ENCODE measurements around the gene DGCR8.
"Not testable (repeated sequence)": the region's sequence is repeated elsewhere in the genome, so short reads cannot be mapped to it uniquely, and the experiment has no call there.

DGCR8 gene

DNA sequence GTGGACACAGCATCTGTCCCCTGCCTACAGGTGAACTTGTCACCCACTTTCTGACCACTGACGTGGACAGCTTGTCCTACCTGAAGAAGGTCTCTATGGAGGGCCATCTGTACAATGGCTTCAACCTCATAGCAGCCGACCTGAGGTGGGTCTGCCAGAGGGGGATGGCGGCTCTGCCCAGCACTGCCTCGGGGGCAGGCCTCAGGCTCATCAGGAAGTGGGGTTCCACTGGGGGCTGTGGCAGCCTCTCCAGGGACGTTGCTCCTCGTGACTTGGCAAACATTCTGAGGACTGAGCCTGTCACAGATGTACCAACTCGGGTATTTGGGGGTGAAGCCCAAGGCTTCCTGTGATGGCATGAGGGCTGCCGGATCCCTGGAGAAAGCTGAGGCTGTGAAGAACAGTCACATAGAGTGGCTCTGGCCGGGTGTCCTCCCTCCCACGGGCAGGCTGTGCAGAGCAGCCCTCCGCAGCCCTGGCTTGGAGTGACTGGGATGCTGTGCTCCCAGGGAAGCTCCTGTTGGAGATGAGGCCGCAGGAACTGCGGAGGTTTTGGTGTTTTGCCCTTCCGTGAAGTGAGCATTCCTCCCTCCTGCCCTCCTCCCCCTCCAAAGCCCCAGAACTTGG is 26.5 kb upstream of the DGCR8 start:
- no peak for DNase-seq

DNA sequence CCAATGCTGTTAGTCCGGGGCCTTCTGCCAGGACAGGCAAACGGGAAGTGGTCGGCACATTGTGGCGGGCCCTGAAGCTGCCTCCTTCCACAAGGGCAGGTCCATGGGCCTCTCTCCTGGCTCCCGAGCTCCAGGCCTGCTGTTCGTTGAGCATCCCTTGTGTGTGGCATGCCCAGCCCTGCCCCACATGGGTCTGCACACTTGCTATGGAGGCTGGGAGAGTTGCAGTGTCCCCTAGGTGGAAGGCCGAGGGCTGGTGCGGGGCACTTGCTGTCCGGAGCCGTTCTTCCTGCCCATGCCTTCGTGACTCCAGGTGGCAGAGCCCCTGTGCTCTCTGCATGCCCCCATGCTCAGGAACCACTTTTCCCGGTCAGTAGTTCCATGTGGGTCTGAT is 26.0 kb upstream of the DGCR8 start:
- no peak for DNase-seq

DNA sequence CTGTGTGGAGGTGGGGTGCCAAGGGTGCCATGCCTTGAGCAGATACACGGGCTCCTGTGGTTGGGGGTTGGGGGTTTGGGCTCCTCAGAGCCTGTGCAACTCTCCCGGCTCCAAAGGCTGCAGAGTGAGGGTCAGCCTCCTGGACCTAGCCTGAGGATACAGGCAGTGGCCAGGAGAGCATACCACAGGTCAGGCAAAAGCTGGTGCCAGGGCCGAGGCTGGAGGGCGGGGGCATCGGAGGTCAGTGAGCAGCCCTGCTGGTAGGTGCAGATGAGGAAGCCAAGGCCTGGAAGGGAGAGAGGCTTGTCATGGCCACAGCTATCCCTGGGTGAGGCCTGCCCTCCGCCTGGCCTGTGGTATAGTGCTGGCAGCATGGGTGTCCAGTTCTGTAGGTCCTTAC is 25.6 kb upstream of the DGCR8 start:
- DNase-seq = no peak

DNA sequence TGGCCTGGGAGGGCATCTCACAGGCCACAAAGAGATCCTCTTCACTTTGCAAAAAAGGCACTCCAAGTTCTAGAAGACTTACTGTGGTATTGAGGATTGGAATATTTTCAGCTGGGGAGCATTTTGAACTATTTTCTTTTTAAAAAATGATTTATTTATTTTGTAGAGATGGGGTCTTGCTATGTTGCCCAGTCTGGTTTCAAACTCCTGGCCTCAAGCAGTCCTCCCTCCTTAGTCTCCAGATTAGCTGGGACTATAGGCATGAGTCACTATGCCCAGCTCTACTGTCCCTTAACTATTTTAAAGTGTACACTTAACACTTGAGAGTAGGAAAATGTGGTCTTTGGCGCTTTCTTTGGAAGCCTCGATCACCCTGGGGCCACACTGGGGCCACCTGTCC is 24.9 kb upstream of the DGCR8 start:
- DNase-seq = no peak

DNA sequence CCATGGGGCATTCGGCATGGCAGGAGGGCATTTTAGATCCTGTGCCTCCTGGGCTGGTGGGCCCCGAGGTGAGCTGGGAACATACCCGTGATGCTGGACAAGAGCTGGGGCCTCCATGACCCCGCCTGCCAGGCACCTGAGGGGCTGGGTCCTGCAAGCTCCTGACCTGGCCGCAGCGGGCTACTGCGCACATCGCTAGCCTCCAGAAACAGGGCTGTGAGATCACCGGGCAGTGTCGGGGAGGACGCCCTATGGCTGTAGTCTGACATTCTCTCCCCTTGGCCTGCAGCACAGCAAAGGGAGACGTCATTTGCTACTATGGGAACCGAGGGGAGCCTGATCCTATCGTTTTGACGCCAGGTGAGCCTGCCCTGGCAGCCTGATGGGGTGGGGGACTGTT is 24.4 kb upstream of the DGCR8 start:
- no peak for DNase-seq

DNA sequence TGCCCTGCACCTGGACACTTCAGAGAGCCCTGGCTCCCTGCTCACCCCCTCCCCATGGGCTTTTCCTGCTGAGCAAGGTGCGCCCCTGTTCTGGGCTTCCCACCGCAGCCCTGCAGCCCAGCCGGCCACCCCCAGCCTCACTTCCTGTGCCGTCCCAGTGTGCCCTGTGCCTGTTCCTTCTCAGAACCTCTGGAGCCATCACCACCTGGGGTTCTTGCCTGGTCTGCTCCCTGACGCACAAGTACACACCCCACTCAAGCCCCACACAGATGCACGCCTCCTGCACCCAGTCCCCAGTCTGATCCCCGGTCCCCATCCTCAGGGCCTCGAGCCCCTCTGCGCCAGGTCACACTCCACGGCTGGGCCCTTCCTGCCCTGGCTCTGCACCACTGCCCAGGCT is 23.9 kb upstream of the DGCR8 start:
- no peak for DNase-seq

DNA sequence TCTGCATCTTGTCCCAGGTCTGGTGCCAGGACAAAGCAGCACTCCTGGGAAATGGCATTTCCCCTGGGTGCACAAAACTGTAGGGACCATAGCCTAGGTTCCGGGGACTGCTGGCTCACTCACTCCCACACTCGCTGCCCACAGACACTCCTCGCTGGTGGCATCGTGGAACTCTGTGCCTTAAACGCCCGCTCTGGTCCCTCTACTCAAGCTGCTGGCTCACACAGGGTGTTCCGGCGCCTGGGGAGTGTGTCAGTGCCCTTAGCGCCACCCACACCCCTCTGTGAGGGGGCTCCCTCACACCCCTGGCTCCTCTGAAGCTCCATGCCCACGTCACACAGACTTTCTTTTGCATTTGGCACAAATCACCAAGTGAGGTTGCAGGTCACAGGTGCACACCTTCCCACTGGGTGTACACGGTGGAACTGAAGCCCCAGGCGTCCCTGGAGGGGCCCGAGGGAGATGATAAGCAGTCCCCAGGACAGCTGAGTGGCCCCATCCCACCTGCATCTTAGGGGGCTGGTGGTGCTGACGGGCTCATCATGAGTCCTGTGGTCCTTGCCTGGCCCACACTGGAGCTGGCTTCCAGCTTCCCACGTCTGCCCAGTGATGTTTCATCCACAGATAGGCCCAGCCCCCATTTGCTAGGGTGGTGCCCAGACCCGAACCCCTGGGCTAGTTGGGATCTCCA is 23.2 kb upstream of the DGCR8 start:
- DNase-seq = no peak

DNA sequence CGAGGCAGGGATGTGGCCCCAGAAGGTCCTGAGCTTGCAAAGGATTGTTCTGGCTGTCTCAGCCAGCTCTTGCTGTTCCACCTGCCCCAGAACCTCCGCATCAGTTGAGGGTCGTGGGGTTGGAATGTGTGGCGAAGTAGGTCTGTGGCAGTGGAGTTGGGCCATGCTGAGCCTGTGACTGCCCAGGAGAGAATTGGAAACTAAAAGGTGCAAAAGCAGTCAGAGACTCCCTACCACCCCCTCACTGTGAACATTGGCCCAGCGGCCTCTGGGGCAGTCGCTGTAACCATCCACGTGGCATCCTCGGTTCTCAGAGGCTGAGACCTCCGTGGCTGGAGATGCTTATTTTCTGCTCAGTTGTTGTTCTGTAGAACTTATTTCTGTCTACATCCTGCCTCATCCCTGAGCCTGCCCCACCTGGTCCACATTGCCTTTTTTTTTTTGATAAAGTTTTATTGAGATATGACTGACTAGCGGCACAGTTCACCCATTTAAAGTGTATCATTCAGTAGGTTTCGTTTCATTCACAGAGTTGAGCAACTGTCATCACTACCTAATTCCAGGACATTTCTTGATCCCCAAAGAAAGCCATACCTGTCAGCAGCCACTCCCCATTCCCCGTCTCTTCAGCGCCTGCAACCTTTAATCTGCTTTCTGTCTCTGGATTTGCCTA is 22.3 kb upstream of the DGCR8 start:
- no peak for DNase-seq

DNA sequence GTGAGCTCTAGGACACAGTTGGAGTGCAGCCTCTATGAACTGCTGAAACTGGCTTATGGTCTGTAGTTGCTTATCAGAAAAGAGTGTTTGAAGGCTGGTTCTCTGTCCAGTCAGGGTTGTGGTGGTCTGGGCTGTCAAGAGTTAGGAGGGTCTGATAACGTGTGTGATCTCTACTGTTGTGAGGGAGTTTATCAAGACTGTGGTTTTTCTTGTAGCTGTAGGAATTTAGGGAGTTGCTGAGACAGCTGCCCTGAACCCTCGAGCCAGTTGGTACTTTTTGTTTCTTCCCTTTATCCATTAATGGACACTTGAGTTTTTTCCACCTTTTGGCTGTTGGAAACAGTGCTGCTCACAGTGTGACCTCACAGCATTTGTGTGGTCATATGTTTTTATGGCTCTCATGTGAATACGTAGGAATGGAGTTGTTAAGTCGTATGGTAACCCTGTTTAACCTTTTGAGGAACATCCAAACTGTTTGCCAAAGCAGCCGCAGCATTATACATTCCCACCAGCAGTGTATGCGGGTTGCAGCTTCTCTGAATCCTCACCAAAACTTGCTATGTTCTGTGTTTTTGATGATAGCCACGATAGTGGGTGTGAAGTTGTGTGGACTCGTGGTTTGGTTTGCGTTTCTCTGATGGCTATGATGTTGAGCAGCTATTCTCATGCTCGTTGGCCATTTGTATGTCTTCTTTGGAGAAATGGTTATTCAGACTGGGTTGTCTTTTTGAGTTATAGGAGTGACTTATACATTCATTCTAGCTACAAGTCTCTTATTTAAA is 20.9 kb upstream of the DGCR8 start:
- no peak for DNase-seq

DNA sequence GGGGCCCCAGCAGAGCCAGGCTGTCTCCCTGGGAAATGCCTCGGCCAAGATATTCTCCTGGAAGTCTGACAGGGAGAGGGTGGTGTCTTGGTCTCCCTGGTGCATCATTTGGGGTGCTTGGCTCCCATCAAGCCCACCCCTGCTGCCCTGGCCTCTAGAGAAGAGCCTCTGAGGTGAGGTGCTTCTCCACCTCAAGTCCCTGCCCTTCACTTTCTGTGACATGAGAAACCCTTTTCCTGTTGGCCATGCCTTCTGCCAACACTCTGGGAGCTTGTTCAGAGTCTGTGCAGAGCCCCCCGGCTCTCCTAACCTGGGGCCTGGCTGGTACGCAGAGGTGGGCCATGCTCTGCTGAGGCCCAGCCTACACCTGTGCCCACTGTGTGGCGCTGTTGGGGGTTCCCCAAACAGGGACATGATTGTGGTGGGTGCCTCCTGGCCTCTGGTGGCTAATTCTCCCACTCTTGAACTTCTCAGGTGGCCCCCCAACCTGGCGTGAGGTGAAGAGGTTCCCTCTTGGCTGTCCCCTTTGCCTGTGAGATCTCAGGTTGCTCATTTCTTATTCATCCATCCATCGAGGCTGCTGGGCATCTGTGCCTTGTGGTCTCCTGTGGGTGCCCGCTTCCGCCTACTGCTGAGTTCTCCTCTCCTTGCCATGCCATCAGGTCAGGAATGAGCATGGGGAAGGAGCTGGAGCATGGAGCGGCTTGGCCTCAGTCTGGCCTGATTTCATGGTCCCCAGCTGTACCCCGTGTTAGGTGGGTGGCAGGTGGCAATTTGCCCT is 19.2 kb upstream of the DGCR8 start:
- DNase-seq = peak; percentile 8

DNA sequence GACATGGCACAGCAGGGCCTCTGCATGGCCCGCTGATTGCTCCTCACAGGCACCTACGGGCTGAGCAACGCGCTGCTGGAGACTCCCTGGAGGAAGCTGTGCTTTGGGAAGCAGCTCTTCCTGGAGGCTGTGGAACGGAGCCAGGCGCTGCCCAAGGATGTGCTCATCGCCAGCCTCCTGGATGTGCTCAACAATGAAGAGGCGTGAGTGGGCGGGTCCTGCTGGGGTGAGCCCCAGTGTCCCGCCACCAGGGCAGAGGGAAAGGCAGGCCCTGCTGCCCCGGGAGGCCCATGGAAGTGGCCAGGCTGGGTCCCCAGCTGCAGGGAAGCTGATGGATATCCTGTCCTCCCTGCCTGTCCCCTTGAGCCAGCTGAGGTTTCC is 18.6 kb upstream of the DGCR8 start:
- no peak for DNase-seq

DNA sequence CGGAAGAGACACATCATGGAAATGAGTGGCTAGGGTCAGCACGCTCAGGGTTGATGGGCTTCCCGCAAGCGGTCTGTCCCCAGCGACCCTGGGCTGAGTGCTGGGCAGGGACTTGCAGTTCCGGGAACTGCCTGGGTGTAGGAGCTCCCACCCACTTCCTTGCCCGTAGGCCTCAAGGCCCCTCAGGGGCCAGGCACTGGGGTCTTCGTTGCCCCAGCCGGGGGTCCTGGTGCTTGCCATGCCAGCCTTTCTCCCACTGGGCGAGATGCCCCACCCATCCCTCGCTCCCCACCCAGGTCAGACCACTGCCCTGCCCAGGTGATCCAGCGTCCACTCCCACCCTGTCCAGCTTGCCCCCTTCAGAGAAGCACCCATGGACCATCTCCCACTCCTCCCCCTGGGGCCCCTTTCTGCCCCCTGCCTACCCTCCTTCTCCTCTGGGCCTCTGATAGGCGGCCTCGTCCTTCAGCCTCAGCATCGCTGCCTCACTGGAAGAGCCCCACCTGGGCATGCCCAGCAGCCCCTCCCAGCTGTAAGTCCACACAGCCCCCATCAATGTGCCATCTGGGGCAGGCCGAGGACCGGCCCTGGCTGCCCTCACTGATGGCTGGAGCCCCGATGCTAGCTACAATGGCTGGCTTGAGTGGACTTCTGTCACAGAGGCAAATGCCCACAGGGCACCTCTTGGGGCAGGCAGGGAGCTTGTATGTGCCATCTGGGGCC is 17.8 kb upstream of the DGCR8 start:
- no peak for DNase-seq

DNA sequence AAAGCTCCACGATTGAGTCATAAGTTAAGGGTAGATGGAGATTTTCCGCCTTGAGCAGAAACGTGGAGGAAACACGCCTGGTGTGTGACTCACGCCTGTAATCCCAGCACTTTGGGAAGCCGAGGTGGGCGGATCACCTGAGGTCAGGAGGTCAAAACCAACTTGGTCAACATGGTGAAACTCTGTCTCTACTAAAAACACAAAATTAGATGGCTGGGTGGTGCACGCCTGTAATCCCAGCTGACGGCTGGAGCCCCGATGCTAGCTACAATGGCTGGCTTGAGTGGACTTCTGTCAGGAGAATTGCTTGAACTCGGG is 17.3 kb upstream of the DGCR8 start:
- no peak for DNase-seq

DNA sequence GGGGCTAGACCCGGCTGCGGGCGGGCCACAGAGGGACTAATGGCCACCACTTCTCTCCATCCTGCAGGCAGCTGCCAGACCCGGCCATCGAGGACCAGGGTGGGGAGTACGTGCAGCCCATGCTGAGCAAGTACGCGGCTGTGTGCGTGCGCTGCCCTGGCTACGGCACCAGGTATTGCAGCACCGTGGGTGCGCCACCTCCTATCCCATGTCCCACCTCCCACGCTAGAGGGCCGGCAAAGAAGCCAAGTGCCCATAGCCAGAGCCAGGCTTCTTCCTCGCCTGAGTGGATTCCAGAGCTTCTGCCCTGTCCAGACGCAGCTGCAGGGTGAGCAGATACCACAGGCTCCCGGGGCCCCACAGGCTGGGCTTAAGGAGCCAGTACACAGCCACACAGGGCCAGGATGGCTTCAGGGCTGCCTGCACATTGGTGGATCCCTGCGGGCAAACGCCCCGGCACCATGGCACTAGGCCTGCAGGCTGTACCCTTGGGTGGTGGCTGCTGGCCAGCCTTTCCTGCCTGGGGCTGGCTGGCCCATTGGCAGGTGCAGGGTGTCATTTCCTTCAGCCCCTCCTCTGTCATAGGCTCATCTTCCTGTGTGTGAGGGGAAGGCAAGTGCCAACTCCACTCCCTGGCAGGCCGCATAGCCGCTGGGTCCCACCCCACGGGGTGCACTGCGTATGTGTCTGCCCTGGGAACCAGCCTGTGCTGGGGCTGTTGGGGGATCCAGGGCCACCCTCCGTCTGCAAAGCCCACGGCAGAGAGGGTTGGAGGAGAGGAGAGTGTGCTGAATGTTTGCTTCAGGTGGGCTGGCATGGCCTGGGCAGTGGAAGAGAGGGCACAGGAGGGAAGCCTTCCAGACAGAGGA is 16.5 kb upstream of the DGCR8 start:
- DNase-seq = no peak

DNA sequence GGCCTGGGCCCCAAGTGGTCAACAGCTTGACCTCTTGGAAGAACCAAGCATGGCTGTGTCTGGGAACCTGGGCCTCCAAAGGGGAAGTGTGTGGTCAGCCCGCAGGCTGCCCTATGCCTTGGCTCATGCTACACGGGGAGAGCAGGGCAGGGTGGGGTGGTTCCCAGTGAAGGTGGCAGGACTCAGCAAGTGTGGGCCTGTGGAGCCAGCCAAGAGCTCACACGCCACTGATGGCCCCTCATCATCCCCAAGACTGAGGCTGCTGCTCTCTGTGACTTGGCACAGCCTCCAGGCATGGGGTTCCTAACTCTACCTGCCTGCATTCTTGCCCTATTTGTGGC is 15.9 kb upstream of the DGCR8 start:
- DNase-seq = no peak

DNA sequence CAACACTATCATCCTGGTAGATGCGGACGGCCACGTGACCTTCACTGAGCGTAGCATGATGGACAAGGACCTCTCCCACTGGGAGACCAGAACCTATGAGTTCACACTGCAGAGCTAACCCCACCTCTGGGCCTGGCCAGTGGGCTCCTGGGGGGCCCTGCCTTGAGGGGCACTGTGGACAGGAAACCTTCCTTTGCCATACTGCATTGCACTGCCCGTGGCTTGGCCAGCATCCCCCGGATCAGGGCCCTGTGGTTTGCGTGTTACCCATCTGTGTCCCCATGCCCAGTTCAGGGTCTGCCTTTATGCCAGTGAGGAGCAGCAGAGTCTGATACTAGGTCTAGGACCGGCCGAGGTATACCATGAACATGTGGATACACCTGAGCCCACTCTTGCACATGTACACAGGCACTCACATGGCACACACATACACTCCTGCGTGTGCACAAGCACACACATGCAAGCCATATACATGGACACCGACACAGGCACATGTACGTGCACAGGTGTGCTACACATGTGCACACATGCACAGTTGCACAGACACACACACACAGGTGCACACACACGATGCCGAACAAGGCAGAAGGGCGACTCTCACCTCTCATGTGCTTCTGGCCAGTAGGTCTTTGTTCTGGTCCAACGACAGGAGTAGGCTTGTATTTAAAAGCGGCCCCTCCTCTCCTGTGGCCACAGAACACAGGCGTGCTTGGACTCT is 15.3 kb upstream of the DGCR8 start:
- DNase-seq = no peak

DNA sequence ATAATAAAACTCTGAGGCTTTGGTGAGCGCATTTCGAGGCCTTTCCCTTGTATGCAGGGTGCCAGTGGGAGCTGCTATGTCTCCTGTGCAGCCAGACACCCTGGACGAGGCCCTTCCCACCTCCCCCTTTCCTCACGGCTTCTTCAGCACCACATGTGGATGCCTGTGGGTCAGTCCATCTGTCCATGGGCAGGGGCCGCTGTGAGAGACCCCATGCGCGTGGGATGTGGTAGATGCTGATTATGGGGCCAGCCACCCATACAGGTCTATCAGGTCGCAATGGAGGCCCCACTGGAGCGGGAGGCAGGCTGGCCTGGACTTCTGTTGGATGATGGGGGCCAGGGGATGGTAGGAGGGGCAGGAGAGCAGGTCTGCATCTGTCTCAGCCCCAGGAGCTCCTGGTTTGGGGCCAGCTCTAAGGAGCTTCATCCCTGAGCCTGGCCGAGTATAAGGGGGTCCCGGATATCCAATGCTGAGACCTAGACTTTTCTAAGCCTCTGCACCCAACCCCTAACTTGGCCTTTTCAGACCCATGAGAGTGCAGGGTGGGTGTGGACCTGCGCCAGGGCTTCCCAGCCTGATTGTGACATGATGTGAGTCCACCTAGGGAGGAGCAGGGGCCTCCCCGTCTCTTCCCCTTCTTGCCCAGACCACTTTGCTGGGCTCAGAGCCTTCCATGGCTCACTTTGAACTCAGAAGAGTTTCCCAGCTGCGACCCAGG is 14.0 kb upstream of the DGCR8 start:
- DNase-seq = no peak

DNA sequence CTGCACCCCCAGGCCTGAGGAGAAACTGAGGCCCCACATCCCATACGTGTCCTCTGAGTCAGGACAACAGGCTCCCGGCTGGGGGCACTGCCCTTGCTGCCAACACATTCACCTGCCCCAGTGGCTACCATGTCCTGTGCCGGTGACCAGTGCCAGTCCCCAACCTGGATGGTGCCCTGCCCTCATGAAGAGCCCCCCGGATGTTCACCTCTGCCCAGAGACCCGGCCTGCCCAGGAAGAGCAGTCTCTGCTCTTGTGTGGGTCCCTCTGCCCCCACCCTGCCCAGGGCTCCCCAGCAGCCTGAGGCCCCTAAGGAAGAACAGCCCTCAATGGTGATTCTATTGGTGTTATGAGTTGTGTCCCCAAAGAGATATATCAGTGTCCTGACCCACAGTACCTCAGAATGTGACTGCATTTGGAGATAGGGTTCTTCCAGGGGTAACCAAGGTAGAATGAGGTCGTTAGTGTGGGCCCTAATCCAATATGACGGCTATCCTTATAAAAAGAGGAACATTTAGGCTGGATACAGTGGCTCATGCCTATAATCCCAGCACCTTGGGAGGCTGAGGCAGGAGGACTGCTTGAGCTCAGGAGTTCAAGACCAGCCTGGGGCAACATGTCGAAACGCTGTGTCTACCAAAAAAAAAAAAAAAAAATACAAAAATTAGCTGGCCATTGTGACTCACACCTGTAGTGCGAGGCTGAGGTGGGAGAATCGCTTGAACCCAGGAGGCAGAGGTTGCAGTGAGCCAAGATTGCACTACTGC is 13.2 kb upstream of the DGCR8 start:
- no peak for DNase-seq

DNA sequence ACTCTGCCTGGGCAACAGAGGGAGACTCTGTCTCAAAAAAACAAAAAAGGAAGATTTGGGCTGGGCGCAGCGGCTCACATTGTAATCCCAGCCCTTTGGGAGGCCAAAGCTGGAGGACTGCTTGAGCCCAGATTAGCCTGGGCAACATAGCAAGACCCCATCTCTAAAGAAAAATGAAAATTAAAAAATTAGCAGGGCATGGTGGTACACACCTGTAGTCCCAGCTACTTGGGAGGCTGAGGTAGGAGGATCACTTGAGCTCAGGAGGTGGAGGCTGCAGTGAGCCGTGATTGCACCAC is 12.7 kb upstream of the DGCR8 start:
- DNase-seq = not testable (repeated sequence)

DNA sequence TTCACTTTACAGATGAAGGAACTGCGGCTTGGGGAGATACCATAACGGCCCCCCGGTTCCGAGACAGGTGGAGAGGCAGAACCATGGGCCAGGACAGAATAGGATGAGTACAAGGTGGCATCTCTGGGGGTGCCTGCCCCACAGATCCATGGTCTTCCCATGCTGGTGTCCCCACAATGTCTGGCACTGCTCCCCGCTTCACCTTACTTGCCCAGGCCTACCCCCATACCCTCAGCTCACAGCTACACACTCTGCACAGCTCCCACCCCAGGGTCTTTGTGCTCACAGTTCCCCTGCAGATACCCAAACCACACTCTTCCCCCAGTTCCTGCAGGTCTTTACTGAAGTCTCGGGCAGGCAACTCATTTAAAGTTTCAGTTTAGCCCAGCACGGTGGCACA is 11.4 kb upstream of the DGCR8 start:
- DNase-seq = no peak
